ENCODE results near the gene CEP85L. TPM values are rescaled to one million over a fixed set of nuclear protein-coding genes. Genes with fewer than 3 reads are reported as not detected.

CEP85L gene
- total and polyA plus RNA-seq, 2 experiments from 2014 or later, result 9.1 to 10.1 TPM

- TF ChIP-seq ZNF114 (CRISPR knock-in tag; IDR thresholded peaks at IDR 0.05), result no peak
- TF ChIP-seq, protein P1, sequence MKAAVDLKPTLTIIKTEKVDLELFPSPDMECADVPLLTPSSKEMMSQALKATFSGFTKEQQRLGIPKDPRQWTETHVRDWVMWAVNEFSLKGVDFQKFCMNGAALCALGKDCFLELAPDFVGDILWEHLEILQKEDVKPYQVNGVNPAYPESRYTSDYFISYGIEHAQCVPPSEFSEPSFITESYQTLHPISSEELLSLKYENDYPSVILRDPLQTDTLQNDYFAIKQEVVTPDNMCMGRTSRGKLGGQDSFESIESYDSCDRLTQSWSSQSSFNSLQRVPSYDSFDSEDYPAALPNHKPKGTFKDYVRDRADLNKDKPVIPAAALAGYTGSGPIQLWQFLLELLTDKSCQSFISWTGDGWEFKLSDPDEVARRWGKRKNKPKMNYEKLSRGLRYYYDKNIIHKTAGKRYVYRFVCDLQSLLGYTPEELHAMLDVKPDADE (IDR thresholded peaks at IDR 0.05), result no peak
- TF ChIP-seq, protein P2, sequence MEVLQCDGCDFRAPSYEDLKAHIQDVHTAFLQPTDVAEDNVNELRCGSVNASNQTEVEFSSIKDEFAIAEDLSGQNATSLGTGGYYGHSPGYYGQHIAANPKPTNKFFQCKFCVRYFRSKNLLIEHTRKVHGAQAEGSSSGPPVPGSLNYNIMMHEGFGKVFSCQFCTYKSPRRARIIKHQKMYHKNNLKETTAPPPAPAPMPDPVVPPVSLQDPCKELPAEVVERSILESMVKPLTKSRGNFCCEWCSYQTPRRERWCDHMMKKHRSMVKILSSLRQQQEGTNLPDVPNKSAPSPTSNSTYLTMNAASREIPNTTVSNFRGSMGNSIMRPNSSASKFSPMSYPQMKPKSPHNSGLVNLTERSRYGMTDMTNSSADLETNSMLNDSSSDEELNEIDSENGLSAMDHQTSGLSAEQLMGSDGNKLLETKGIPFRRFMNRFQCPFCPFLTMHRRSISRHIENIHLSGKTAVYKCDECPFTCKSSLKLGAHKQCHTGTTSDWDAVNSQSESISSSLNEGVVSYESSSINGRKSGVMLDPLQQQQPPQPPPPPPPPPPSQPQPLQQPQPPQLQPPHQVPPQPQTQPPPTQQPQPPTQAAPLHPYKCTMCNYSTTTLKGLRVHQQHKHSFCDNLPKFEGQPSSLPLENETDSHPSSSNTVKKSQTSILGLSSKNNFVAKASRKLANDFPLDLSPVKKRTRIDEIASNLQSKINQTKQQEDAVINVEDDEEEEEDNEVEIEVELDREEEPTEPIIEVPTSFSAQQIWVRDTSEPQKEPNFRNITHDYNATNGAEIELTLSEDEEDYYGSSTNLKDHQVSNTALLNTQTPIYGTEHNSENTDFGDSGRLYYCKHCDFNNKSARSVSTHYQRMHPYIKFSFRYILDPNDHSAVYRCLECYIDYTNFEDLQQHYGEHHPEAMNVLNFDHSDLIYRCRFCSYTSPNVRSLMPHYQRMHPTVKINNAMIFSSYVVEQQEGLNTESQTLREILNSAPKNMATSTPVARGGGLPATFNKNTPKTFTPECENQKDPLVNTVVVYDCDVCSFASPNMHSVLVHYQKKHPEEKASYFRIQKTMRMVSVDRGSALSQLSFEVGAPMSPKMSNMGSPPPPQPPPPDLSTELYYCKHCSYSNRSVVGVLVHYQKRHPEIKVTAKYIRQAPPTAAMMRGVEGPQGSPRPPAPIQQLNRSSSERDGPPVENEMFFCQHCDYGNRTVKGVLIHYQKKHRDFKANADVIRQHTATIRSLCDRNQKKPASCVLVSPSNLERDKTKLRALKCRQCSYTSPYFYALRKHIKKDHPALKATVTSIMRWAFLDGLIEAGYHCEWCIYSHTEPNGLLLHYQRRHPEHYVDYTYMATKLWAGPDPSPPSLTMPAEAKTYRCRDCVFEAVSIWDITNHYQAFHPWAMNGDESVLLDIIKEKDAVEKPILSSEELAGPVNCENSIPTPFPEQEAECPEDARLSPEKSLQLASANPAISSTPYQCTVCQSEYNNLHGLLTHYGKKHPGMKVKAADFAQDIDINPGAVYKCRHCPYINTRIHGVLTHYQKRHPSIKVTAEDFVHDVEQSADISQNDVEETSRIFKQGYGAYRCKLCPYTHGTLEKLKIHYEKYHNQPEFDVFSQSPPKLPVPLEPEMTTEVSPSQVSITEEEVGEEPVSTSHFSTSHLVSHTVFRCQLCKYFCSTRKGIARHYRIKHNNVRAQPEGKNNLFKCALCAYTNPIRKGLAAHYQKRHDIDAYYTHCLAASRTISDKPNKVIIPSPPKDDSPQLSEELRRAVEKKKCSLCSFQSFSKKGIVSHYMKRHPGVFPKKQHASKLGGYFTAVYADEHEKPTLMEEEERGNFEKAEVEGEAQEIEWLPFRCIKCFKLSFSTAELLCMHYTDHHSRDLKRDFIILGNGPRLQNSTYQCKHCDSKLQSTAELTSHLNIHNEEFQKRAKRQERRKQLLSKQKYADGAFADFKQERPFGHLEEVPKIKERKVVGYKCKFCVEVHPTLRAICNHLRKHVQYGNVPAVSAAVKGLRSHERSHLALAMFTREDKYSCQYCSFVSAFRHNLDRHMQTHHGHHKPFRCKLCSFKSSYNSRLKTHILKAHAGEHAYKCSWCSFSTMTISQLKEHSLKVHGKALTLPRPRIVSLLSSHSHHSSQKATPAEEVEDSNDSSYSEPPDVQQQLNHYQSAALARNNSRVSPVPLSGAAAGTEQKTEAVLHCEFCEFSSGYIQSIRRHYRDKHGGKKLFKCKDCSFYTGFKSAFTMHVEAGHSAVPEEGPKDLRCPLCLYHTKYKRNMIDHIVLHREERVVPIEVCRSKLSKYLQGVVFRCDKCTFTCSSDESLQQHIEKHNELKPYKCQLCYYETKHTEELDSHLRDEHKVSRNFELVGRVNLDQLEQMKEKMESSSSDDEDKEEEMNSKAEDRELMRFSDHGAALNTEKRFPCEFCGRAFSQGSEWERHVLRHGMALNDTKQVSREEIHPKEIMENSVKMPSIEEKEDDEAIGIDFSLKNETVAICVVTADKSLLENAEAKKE (CRISPR knock-in tag; IDR thresholded peaks at IDR 0.05), result no peak
- no peak for TF ChIP-seq NANOG (IDR thresholded peaks at IDR 0.05; ENCODE audit: borderline replicate concordance)
- no peak for TF ChIP-seq JUNB (IDR thresholded peaks at IDR 0.05; ENCODE audit: unreplicated experiment)
- no peak overlapping the region for H3K27ac ChIP-seq (ENCODE audit: low read depth)
- H3K27ac Mint-ChIP-seq, result no peak overlapping the region
Observed at GRCh38 chr6:118553132-118553531, 98.3 kb downstream of the CEP85L start.

More at GRCh38 chr6:118553132-118553531, 98.3 kb downstream of the CEP85L start:
- Histone ChIP-seq H3K4me2 (no peak overlapping the region), H3F3A (replicated peaks; ENCODE audit: low read depth) (no peaks in the 10 kb centered on the region), H3K27me3 (ENCODE audit: insufficient read depth) (no peaks in the 10 kb centered on the region), H3K36me3 (ENCODE audit: insufficient read depth) (no peaks in the 10 kb centered on the region), H2AFZ (no peak overlapping the region), H4K20me1 (replicated peaks; ENCODE audit: insufficient read depth) (no peaks in the 10 kb centered on the region), H3K9me2 (ENCODE audit: insufficient read depth) (no peaks in the 10 kb centered on the region), H3K4me1 (ENCODE audit: insufficient read depth) (peaks cover 4% of the 10 kb centered on the region; the same call in 1 of the 2 replicates), H3K4me3 (no peak overlapping the region), H3K79me2 (replicated peaks; ENCODE audit: insufficient read depth) (no peaks in the 10 kb centered on the region)
- DNase-seq (ENCODE audit: low spot score), result no peak
- Mint-ChIP-seq H3K36me3 (ENCODE audit: low read depth) (no peaks in the 10 kb centered on the region), H3K9me3 (no peaks in the 10 kb centered on the region), H3K4me3 (no peak overlapping the region), H3K27me3 (ENCODE audit: insufficient read depth, low read depth, poor library complexity) (no peaks in the 10 kb centered on the region), H3K4me1 (peaks cover 3% of the 10 kb centered on the region; the same call in 2 of the 3 replicates)
- ATAC-seq, result no peak
